K562 (cell line): ENCODE results near the gene P2RY11. TPM values are rescaled to one million over a fixed set of nuclear protein-coding genes. Genes with fewer than 3 reads are reported as not detected.

Source experiments
- ATAC-seq: fragments of 200-7000 bp; cut with Tn5 transposase; 3 replicates; pipeline ENCODE4 v1.9.1; 2020; ENCODE audit warnings: moderate library complexity
- BruUV-seq: library from RNA; stranded (reverse); fragments of 400-500 nt; replicated peaks from 2 replicates; lab custom pipeline; 2021; lab: Mats Ljungman, UMichigan
- CTCF ChIA-PET: fragments of 300-600 bp; formaldehyde crosslinking; extraction: SDS; loops from one replicate; lab custom pipeline; 2021; ENCODE audit warnings: low intra/inter-chr PET ratio; lab: Yijun Ruan, JAX
- POLR2A ChIA-PET: fragments of 300-600, 350-650 bp; sonication (Branson Sonifier 250); formaldehyde crosslinking; extraction: SDS; loops from one replicate; lab custom pipeline; 2021; ENCODE audit warnings: antibody characterized with exemption, inconsistent platforms; lab: Yijun Ruan, JAX
- DNase-seq, 4 experiments: peaks; one replicate each; pipeline versions ENCODE4 v3.0.0 to v3.0.0-alpha.2; 2011 to 2018; ENCODE audit warnings: low spot score in 3 of 4, mixed read lengths in 3 of 4; ENCODE audit errors: extremely low read depth in 1 of 4
- FAIRE-seq: peaks from 2 replicates; lab custom pipeline; 2011; peaks lifted over from hg19 to GRCh38; lab: Jason Lieb, UNC
- H2AFZ ChIP-seq: 2 replicates; pipeline ENCODE4 v1.6.0; 2011; ENCODE audit warnings: low read depth, low read length, control low read depth, inconsistent platforms
- H3K27ac ChIP-seq: fragments of 200-600 bp; 3 replicates; pipeline ENCODE4 v1.8.0; 2011; ENCODE audit warnings: low read depth, mild to moderate bottlenecking, control low read depth, inconsistent platforms, low read length, moderate library complexity, mixed read lengths; ENCODE audit errors: extremely low read depth
- H3K27me3 ChIP-seq, 2 experiments: fragments of 300-600 bp in 1 of 2; 2 replicates in 1 of 2; 3 replicates in 1 of 2; pipeline versions ENCODE4 v1.6.0 to v1.8.0; 2011; ENCODE audit warnings: inconsistent platforms in 2 of 2, low read length in 2 of 2, mild to moderate bottlenecking in 1 of 2, mixed read lengths in 1 of 2, moderate library complexity in 1 of 2; ENCODE audit not compliant: control insufficient read depth in 2 of 2, insufficient read depth in 2 of 2
- H3K36me3 ChIP-seq: fragments of 300-600 bp; 3 replicates; pipeline ENCODE4 v1.8.0; 2011; ENCODE audit warnings: mild to moderate bottlenecking, low read length, inconsistent platforms; ENCODE audit not compliant: control insufficient read depth, insufficient read depth
- H3K4me1 ChIP-seq, 2 experiments: fragments of 200-600 bp in 1 of 2; replicated peaks in 1 of 2; 2 replicates in 1 of 2; 3 replicates in 1 of 2; pipeline versions ENCODE4 v1.5.1 to v1.8.0; 2011; ENCODE audit warnings: inconsistent platforms in 2 of 2, low read length in 2 of 2, mild to moderate bottlenecking in 1 of 2, mixed read lengths in 1 of 2, moderate library complexity in 1 of 2; ENCODE audit not compliant: control insufficient read depth in 2 of 2, insufficient read depth in 2 of 2
- H3K4me2 ChIP-seq: 2 replicates; pipeline ENCODE4 v1.6.1; 2011; ENCODE audit warnings: low read length, control low read depth, inconsistent platforms, mixed read lengths; ENCODE audit not compliant: insufficient read depth
- H3K4me3 ChIP-seq: fragments of 200-600 bp; sonication (generic), shearing (Covaris generic); 2 replicates; pipeline ENCODE4 v1.5.1; 2016; ENCODE audit warnings: control low read depth, inconsistent platforms
- H3K79me2 ChIP-seq: fragments of 200-600 bp; 3 replicates; pipeline ENCODE4 v1.8.0; 2011; ENCODE audit warnings: low read length, inconsistent platforms; ENCODE audit not compliant: control insufficient read depth, insufficient read depth
- H3K9ac ChIP-seq, 2 experiments: 2 replicates each; pipeline versions ENCODE4 v1.6.0 to v1.6.1; 2011; ENCODE audit warnings: low read depth in 2 of 2, low read length in 2 of 2, control low read depth in 1 of 2, inconsistent platforms in 1 of 2, mild to moderate bottlenecking in 1 of 2, mixed read lengths in 1 of 2; ENCODE audit not compliant: insufficient read depth in 1 of 2
- H3K9me1 ChIP-seq: one replicate; pipeline ENCODE4 v1.6.0; 2011; ENCODE audit warnings: inconsistent platforms, mild to moderate bottlenecking, low read length, moderate library complexity; ENCODE audit not compliant: control insufficient read depth, insufficient read depth
- H3K9me3 ChIP-seq: replicated peaks from 2 replicates; pipeline ENCODE4 v1.5.1; 2011; ENCODE audit warnings: low read depth, low read length, inconsistent platforms; ENCODE audit not compliant: control insufficient read depth, insufficient read depth
- H4K20me1 ChIP-seq: replicated peaks from 2 replicates; pipeline ENCODE4 v1.6.1; 2011; ENCODE audit warnings: low read length, inconsistent platforms, mixed read lengths; ENCODE audit not compliant: control insufficient read depth, insufficient read depth
- BRD9 ChIP-seq: fragments of 450-650 bp; IDR thresholded peaks from 2 replicates; pipeline ENCODE4 v1.6.1; 2018; ENCODE audit warnings: low read depth; ENCODE audit not compliant: partially characterized antibody
- CHD2 ChIP-seq: IDR thresholded peaks from 2 replicates; pipeline ENCODE4 v1.6.1; 2011; ENCODE audit warnings: low read depth, low read length
- DACH1 ChIP-seq: fragments of 450-650 bp; IDR thresholded peaks from 2 replicates; pipeline ENCODE4 v1.6.1; 2018; ENCODE audit not compliant: partially characterized antibody
- GTF2A2 ChIP-seq: IDR thresholded peaks from 2 replicates; pipeline ENCODE4 v1.6.1; 2016; ENCODE audit warnings: mild to moderate bottlenecking, missing genetic modification characterization, missing compliant biosample characterization
- HMG20B ChIP-seq: fragments of 250-450 bp; sonication (Bioruptor Pico); IDR thresholded peaks from 2 replicates; pipeline ENCODE4 v1.5.0; 2021; ENCODE audit warnings: mild to moderate bottlenecking
- MAFF ChIP-seq: IDR thresholded peaks from 2 replicates; pipeline ENCODE4 v1.6.1; 2012; ENCODE audit warnings: low read length, improper control_type of control experiment
- MYNN ChIP-seq, 2 experiments: sonication (generic); formaldehyde crosslinking in 1 of 2; IDR thresholded peaks; 2 replicates each; pipeline versions ENCODE4 v1.5.0 to v1.6.1; 2016 to 2020; ENCODE audit warnings: antibody characterized with exemption in 1 of 2, missing genetic modification reagents in 1 of 2
- NELFE ChIP-seq: IDR thresholded peaks from 2 replicates; pipeline ENCODE4 v1.6.1; 2011; ENCODE audit warnings: mild to moderate bottlenecking; ENCODE audit not compliant: insufficient read depth, insufficient read length
- NR2F6 ChIP-seq: fragments of 450-650 bp; formaldehyde crosslinking; IDR thresholded peaks from 2 replicates; pipeline ENCODE4 v1.4.0; 2020; ENCODE audit warnings: mild to moderate bottlenecking
- PHTF2 ChIP-seq: fragments of 250-450 bp; sonication (Bioruptor Pico); IDR thresholded peaks from 2 replicates; pipeline ENCODE4 v1.5.0; 2021; ENCODE audit warnings: mild to moderate bottlenecking
- POLR2A ChIP-seq: fragments of 450-650 bp; conservative IDR thresholded peaks from 2 replicates; pipeline ENCODE4 v1.6.1; 2016
- RCOR1 ChIP-seq, 2 experiments: IDR thresholded peaks; 2 replicates each; pipeline ENCODE4 v1.6.1; 2012; ENCODE audit warnings: low read depth in 2 of 2, low read length in 2 of 2, borderline replicate concordance in 1 of 2, improper control_type of control experiment in 1 of 2
- RUNX1 ChIP-seq: sonication (generic); IDR thresholded peaks from 2 replicates; pipeline ENCODE4 v1.6.1; 2016; ENCODE audit warnings: antibody characterized with exemption, low read depth
- WGBS: fragments of 100-300 bp; shearing (Covaris generic); methylation state at CpG from one replicate; pipeline ENCODE4 v1.1.6; 2016; ENCODE audit warnings: low coverage, mixed read lengths; ENCODE audit not compliant: insufficient coverage; ENCODE audit errors: missing lambda C conversion rate; 5-methylcytosine and 5-hydroxymethylcytosine counted together
- in situ Hi-C: fragments of 300-500 bp; cut with MboI; formaldehyde crosslinking; loops from 4 replicates; pipeline ENCODE4 v1.15.0; 2018; ENCODE audit warnings: inconsistent platforms, mixed read lengths
- intact Hi-C: fragments of 100-400 bp; cut with micrococcal nuclease; formaldehyde crosslinking; loops from 2 replicates; pipeline ENCODE4 v1.14.2; 2022
- polyA plus RNA-seq, 8 experiments: library from polyadenylated mRNA; depleted of rRNA in 4 of 8; stranded (reverse) in 5 of 8; unstranded in 3 of 8; fragments of >200 nt; fragmentation: Nextera tagmentation in 2 of 8; fragmentation: Illumina TruSeq in 1 of 8; extraction: Ambion mirVana in 2 of 8; extraction: Trizol in 1 of 8; gene quantifications; 2 replicates each; pipeline versions ENCODE4 v1.2.1 to v1.2.3, GENCODE V29; 2011 to 2014; ENCODE audit warnings: inconsistent platforms in 1 of 8, missing spikeins in 1 of 8
- total RNA-seq, 7 experiments: library from RNA; depleted of rRNA in 6 of 7; stranded (reverse); fragments of >200 nt in 6 of 7; fragmentation: Illumina TruSeq in 2 of 7; extraction: Trizol in 2 of 7; gene quantifications; 2 replicates each; pipeline versions ENCODE4 v1.2.1 to v1.2.3, GENCODE V29; 2011 to 2021; ENCODE audit warnings: low replicate concordance in 1 of 7
- TF ChIP-seq, protein P1 (sequence below), 2 experiments: fragments of 450-650 bp; formaldehyde crosslinking in 1 of 2; IDR thresholded peaks; 2 replicates each; pipeline versions ENCODE4 v1.4.0 to v1.6.1; 2014 to 2020; ENCODE audit warnings: mild to moderate bottlenecking in 2 of 2, borderline replicate concordance in 1 of 2, low read depth in 1 of 2

The P2RY11 gene
- total and polyA plus RNA-seq, 9 of the 15 experiments (the other 6 are each of a cell fraction or from before 2014, with no cell fraction given), result 0.03 to 10.1 (median 1.5) TPM

DNA sequence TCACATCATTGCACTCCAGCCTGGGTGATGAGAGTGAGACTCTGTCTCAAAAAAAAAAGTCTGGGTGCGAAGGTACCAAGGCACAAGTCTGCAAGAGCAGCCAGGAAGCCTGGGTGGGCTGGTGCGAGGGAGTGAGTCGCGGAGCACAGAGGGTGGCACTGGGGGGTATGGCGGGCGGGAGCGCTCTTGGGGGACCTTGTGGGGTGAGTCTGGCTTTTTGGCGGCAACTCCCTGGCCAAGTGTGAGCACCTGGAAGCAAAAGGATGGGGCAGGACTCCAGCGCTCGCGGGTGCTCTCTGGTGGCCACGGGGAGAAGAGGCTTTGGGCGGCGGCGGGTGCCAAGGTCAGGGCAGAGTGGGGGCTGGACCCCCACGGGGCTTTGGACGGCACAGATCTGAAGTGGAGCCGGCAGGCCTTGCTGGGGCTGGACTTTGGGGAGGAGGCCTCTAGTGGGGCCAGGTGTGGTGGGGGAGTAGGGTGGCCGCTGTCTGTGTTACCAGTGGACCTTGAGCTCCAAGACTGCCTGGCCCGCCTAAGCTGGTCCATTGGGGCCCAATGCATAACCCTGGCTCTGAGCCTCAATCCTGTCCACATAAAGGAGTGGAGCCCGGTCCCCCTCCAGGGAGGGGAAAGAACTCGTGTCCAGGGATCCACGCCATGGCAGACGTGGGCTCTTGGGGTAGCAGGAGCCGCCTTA is 1.6 kb downstream of the P2RY11 start (continued):
- TF ChIP-seq NELFE, result no peak
- no peak for TF ChIP-seq BRD9
- TF ChIP-seq NR2F6 (CRISPR knock-in tag), result 0 out of 2 replicates have a peak, but pooled peaks have one; percentile 11
- no peak for TF ChIP-seq PHTF2 (CRISPR knock-in tag)
- TF ChIP-seq RCOR1 (IDR thresholded peaks at IDR 0.05; ENCODE audit: borderline replicate concordance in 1 of 2, low read depth in 2 of 2, low read length in 2 of 2), result peak; percentile 42 to 67; a peak in 2 of 4 replicates
- TF ChIP-seq, all 486 proteins: peak for 83

DNA sequence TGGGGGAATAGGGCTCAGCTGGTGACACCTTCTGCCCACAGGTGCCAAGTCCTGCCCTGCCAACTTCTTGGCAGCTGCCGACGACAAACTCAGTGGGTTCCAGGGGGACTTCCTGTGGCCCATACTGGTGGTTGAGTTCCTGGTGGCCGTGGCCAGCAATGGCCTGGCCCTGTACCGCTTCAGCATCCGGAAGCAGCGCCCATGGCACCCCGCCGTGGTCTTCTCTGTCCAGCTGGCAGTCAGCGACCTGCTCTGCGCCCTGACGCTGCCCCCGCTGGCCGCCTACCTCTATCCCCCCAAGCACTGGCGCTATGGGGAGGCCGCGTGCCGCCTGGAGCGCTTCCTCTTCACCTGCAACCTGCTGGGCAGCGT is 2.1 kb downstream of the P2RY11 start:
- Histone ChIP-seq H3K9me3 (no peaks in the 10 kb centered on the region), H4K20me1 (no peaks in the 10 kb centered on the region; the same call in 1 of the 2 replicates), H3K36me3 (peaks cover 73% of the 10 kb centered on the region; the same call in 2 of the 3 replicates), H3K27ac (no peak overlapping the region), H3K9ac (no peak overlapping the region; a peak in 1 of 4 replicates), H3K4me3 (no peak overlapping the region), H3K4me2 (no peak overlapping the region), H3K4me1 (peaks cover 0 to 84% of the 10 kb centered on the region in 2 experiments; a peak in 3 of 5 replicates), H3K79me2 (peaks cover 11% of the 10 kb centered on the region), H3K27me3 (no peaks in the 10 kb centered on the region), H2AFZ (no peak overlapping the region), H3K9me1 (no peaks in the 10 kb centered on the region)
- POLR2A ChIA-PET, result interaction anchor here (0.6 to 2.7 kb wide), 8 partner anchors 9 to 303 kb away, joined by 3 to 7 read pairs (median 3); no protein-coding TSS in a partner anchor
- no TSS peak for BruUV-seq
- ATAC-seq (peak; percentile 3; the same call in 2 of the 3 replicates), FAIRE-seq (no peak), DNase-seq (peak in 2 of 4 experiments; percentile 20 to 30)
- intact Hi-C loops (loop anchor here (1.0 to 5.0 kb wide), 2 partner anchors 39 to 181 kb away; no protein-coding TSS in a partner anchor), in situ Hi-C loops (no loop called here)
- CTCF ChIA-PET, result interaction anchor here (1.1 kb wide), 1 partner anchor 179 kb away, joined by 3 read pairs; no protein-coding TSS in a partner anchor
- 87% methylated on average over 17 of the region's 19 CpGs for WGBS
- no peak for TF ChIP-seq GTF2A2
- TF ChIP-seq RUNX1, result no peak
- no peak for TF ChIP-seq MAFF
- no peak for TF ChIP-seq CHD2
- peak; percentile 14; the same call in 1 of the 2 replicates for TF ChIP-seq POLR2A
- no peak for TF ChIP-seq HMG20B (CRISPR knock-in tag)
- peak; percentile 34; the same call in 1 of the 2 replicates for TF ChIP-seq MYNN (IDR thresholded peaks at IDR 0.05)
- TF ChIP-seq MYNN (CRISPR knock-in tag; IDR thresholded peaks at IDR 0.05), result no peak
- TF ChIP-seq, protein P1, sequence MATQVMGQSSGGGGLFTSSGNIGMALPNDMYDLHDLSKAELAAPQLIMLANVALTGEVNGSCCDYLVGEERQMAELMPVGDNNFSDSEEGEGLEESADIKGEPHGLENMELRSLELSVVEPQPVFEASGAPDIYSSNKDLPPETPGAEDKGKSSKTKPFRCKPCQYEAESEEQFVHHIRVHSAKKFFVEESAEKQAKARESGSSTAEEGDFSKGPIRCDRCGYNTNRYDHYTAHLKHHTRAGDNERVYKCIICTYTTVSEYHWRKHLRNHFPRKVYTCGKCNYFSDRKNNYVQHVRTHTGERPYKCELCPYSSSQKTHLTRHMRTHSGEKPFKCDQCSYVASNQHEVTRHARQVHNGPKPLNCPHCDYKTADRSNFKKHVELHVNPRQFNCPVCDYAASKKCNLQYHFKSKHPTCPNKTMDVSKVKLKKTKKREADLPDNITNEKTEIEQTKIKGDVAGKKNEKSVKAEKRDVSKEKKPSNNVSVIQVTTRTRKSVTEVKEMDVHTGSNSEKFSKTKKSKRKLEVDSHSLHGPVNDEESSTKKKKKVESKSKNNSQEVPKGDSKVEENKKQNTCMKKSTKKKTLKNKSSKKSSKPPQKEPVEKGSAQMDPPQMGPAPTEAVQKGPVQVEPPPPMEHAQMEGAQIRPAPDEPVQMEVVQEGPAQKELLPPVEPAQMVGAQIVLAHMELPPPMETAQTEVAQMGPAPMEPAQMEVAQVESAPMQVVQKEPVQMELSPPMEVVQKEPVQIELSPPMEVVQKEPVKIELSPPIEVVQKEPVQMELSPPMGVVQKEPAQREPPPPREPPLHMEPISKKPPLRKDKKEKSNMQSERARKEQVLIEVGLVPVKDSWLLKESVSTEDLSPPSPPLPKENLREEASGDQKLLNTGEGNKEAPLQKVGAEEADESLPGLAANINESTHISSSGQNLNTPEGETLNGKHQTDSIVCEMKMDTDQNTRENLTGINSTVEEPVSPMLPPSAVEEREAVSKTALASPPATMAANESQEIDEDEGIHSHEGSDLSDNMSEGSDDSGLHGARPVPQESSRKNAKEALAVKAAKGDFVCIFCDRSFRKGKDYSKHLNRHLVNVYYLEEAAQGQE (IDR thresholded peaks at IDR 0.05; ENCODE audit: borderline replicate concordance), result no peak
- TF ChIP-seq, protein P1 (CRISPR knock-in tag; IDR thresholded peaks at IDR 0.05; ENCODE audit: low read depth), result no peak
- no peak for TF ChIP-seq DACH1
